ENCODE data around the gene TMPRSS9.

- TF ChIP-seq GLIS3 (CRISPR knock-in tag; IDR thresholded peaks at IDR 0.05) (no peak), CSDC2 (CRISPR knock-in tag; IDR thresholded peaks at IDR 0.05) (no peak)
These were observed 72.2 kb downstream of the TMPRSS9 start for GRCh38 chr19:2432131-2432848.

All from SK-N-SH treated with all-trans-retinoic acid at 6 μM for 48 hours (cell line).